Stimulated activated CD4-positive, alpha-beta T cell treated with anti-CD3 and anti-CD28 coated beads, TNF-alpha, amount 100 ng/mL, for 4 hours (primary cell): ENCODE results near the gene SH2D4B.
A peak's percentile ranks its signal among the peaks of the same experiment; 100 is the strongest.

Source experiments
- DNase-seq, 3 experiments: peaks; one replicate each; pipeline ENCODE4 v3.0.0-alpha.2; 2020; ENCODE audit warnings: low read depth in 3 of 3

Gene SH2D4B

GRCh38 chr10:80633383-80633860, 95.7 kb downstream of the SH2D4B start:
- no peak for DNase-seq

- no peak for DNase-seq
These were observed 96.2 kb downstream of the SH2D4B start for GRCh38 chr10:80633910-80634309.

- DNase-seq, result no peak
These were observed 105.0 kb downstream of the SH2D4B start for GRCh38 chr10:80642661-80643060.

- DNase-seq, result no peak
These were observed 108.7 kb downstream of the SH2D4B start for GRCh38 chr10:80646366-80646765.

DNA sequence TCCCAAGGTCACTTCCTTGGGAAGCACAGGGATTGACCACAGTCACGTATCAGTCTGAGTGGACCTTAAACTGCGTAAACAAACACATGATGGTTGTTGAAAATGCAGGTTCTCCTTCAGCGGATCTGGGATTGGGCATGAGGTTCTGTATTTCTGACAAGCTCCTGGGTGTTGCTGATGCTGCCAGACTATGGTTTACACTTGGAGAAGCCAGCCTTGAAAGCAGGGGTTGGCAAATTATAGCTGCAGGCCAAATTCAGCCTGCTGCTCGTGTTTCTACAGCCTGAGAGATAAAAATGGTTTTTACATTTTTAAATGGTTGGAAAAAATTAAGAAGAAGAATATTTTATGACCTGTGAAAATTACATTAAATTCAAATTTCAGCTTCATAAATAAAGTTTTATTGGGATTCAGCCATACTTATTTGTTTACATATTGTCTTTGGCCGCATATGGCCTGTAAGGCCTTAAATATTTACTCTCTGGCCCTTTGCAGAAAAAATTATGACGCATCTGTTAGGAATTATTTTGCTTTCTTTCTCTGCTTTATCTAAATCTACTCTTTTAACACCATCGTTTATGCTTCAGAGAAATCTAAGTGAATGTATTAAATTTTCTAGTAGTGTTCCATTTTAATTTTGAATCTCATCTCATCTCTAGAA, 109.6 kb downstream of the SH2D4B start:
- no peak for DNase-seq

- no peak for DNase-seq
These were observed 110.4 kb downstream of the SH2D4B start for GRCh38 chr10:80648106-80648505.

DNA sequence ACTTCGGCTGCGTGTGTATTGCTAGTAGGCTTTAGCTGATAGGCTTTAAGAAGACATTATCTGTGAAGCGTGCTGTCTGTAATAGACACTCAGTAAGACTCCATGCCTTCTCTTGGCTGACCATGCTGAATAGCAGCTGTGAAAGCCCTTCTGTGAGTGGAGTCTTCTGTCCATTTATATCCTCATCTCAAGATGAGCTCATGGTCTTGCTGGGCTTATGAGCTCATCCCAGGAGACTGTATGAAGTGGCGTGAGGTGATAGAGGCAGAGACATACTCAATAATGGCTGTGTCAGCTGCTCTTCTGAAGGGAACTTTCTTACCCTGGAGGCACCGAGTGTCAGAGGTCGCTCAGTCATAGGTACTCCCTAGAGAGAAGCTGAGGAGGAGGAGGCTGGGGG, 111.5 kb downstream of the SH2D4B start:
- no peak for DNase-seq

GRCh38 chr10:80655898-80656297, 118.2 kb downstream of the SH2D4B start:
- no peak for DNase-seq

- no peak for DNase-seq
These were observed 120.4 kb downstream of the SH2D4B start for GRCh38 chr10:80658068-80658467.

GRCh38 chr10:80659289-80659688, 121.6 kb downstream of the SH2D4B start:
- DNase-seq, result no peak

DNA sequence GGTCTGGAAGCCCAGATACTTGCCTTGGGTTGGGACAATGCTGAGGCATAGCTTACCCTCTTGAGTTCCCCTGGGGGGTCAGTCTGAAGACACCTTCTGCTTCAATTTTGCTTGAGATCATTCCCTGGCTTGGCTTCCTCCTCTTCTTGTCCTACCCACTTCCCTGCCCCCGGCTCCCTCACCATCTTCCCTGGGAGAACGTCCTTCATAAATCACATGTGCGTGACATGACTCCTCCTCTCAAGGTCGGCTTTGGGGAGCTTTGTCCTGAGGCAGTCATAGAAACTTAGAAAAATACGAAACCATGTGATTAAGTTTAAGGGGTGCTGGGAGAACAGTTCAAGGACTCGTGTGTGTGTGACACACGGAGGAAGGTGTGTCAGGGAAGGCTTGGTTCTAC, 122.6 kb downstream of the SH2D4B start:
- DNase-seq, result no peak

GRCh38 chr10:80660736-80661135, 123.0 kb downstream of the SH2D4B start:
- no peak for DNase-seq

DNA sequence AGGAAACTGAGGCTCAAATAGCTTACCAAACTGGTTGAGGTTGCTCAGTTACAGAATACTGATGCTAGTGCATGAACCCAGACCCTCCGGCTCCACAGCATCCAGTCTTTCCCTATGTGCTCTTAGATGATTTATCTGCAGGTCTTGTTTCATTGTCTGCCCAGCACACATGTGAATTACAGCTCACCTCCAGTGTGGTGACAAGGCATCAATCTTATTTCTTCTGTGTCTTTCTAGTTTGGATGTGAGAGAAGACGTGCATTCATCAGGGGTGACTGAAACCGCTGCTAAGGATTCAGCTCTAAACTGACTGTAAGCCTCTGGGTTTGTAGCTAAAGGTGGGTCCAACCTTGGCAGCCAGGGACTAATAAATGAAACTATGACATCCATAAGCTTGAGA, 123.8 kb downstream of the SH2D4B start:
- no peak for DNase-seq

- peak; percentile 35 to 51 (median 50) for DNase-seq
These were observed 124.9 kb downstream of the SH2D4B start for GRCh38 chr10:80662429-80663261.

DNA sequence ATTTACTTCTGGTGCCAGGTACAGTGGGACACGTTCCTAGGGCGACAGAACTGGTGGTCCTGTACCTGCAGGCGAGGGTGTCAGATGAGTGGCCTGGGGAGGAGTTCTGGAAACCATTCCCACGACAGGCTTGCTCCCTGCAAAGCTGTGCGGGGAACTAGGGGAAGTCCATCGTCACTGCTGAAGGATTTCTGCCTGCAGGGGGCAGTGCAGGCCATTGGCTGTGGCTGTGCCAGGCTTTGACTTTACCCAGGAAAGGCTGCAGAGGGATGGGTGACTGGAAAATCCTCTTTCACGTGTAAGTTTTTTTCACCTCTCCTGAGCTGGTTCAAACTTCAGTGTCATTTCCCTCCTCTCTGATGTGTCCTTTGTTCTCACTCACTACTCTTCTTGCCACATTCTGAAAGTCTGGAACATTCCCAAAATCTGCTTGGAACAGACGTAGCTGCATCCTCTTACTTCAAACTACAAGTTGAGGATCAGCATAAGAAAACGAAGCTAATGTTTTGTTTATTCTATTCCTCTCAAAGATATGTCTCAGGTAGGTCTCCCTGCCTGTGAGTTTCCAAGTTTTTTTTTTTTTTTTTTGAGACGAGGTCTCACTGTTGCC, 126.5 kb downstream of the SH2D4B start:
- peak in 2 of 3 experiments; percentile 13 to 22 for DNase-seq

DNA sequence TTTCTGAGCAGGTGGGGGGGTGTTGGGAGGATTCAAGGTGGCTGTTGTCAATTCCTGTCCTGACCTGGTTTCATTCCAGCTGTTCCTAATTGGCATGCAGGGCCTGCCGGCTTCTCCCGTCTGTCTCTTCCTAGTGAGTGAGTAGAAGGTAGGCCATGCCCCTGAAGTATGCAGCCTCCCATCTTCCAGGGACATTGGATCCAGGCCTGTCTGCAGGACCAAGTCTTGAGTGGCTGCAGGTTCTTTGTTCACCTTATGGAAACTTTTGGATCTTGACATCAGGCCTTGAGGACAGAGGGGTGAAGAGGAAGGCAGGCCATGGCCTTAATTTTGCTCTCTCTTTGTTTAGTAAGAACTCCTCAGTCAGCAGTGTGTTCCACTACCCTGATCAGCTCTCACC, 131.8 kb downstream of the SH2D4B start:
- no peak for DNase-seq

DNA sequence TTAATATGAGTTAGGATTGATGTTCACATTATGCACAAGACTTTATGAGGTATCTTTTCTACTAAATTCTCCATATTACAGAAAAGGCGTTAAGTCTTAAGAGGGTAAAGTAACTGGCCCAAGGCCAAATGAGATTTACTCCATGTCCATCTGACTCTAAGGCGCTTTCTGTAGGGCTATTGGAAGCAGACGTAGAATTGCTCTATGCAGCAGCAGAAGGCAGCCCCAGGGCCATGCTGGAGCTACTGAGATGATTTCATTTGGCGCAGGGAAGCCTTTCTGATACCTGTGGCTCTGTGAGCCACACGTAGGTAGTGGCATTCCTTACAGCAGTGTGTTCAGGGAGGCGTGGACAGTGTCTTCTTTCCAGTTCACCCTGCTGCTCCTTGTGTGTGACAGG, 133.1 kb downstream of the SH2D4B start:
- DNase-seq, result no peak

- no peak for DNase-seq
These were observed 134.1 kb downstream of the SH2D4B start for GRCh38 chr10:80671847-80672246.

DNA sequence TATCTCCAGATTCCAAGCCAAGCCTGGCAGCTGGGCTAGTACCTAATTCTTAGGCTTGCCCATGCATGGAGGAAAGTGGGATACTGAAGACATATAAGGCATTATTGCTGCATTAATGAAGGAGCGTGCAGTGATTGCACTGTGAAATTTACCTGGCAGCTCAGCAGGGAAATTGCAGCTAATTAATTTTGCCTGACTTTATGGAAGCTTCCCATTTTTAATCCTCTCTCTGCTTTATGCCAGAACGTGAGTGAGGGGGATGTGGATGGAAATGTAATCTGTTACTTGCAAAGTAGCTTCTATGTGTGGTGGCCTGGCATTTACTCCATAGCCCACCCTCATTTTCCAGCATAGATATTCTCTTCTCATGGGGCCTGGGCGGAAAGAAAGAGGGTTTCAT, 134.9 kb downstream of the SH2D4B start:
- DNase-seq, result no peak

- DNase-seq, result no peak
These were observed 137.1 kb downstream of the SH2D4B start for GRCh38 chr10:80674809-80675208.

GRCh38 chr10:80681142-80681541, 143.4 kb downstream of the SH2D4B start:
- DNase-seq, result no peak

DNA sequence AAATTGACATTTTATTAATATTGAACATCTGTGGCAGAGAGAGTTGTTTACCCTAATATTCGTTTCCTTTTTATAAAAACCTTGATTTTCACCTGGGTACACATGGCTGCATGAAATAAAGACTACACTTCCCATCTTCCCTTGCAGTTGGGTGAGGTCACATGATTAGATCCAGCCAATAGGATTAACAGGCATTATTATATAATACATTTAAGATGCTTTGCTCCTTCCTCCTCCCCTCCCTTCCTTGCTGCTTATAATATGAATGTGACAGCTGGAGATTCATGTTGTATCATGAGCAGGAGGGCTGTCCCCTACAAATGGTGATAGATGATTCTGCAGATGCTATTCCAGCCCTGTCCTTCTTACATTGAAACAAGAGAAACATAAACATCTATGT, 146.6 kb downstream of the SH2D4B start:
- no peak for DNase-seq

DNA sequence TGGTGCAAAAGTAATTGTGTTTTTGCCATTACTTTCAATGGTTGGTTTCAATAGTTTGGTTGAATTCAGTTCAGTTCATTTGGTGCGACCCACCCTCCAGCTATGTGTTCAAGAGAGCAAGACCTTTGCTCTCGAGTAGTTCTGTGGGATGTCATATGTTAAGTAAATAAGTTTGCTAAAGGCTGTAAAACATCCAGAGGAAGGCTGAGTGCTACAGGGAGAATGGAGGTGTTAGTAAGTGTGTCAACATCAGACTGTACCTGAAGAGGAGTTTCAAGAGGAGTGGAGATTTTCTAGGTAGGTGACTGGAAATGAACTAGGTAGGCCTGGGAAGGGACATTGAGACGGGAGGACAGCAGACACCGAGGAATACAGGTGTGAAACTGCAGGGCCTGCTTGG, 147.7 kb downstream of the SH2D4B start:
- DNase-seq, result no peak
